Mesendoderm (in vitro differentiated cells): Measurements from ENCODE around the gene DGKH.
"Not testable (repeated sequence)": the region's sequence is repeated elsewhere in the genome, so short reads cannot be mapped to it uniquely, and the experiment has no call there.

Source experiments
- DNase-seq: peaks from one replicate; pipeline ENCODE4 v3.0.0; 2013
- H2AK5ac ChIP-seq: 2 replicates; pipeline ENCODE4 v1.6.1; 2013; ENCODE audit warnings: low read length, inconsistent platforms
- H2BK120ac ChIP-seq: 2 replicates; pipeline ENCODE4 v1.6.1; 2013; ENCODE audit warnings: low read depth, mild to moderate bottlenecking, low read length, moderate library complexity, mixed read lengths
- H2BK15ac ChIP-seq: replicated peaks from 2 replicates; pipeline ENCODE4 v1.6.1; 2013; ENCODE audit warnings: low read depth, mild to moderate bottlenecking, moderate library complexity
- H2BK5ac ChIP-seq: 2 replicates; pipeline ENCODE4 v1.6.1; 2013; ENCODE audit warnings: low read length, inconsistent platforms
- H3K18ac ChIP-seq: 2 replicates; pipeline ENCODE4 v1.6.1; 2013; ENCODE audit warnings: mild to moderate bottlenecking, low read length, mixed read lengths
- H3K23ac ChIP-seq: one replicate; pipeline ENCODE4 v1.6.1; 2013; ENCODE audit warnings: low read length
- H3K27ac ChIP-seq: 2 replicates; pipeline ENCODE4 v1.5.1; 2013; ENCODE audit warnings: low read depth, mild to moderate bottlenecking, inconsistent platforms, low read length, moderate library complexity
- H3K27me3 ChIP-seq: 2 replicates; pipeline ENCODE4 v1.6.1; 2013; ENCODE audit warnings: low read length, control low read depth, mild to moderate bottlenecking, inconsistent platforms; ENCODE audit not compliant: insufficient read depth, poor library complexity
- H3K36me3 ChIP-seq: 2 replicates; pipeline ENCODE4 v1.6.1; 2013; ENCODE audit warnings: low read length, inconsistent platforms; ENCODE audit not compliant: control insufficient read depth, insufficient read depth
- H3K4ac ChIP-seq: one replicate; pipeline ENCODE4 v1.6.1; 2013; ENCODE audit warnings: low read depth, mild to moderate bottlenecking, low read length, moderate library complexity
- H3K4me1 ChIP-seq: 2 replicates; pipeline ENCODE4 v1.6.1; 2013; ENCODE audit warnings: low read depth, low read length, inconsistent platforms; ENCODE audit not compliant: control insufficient read depth
- H3K4me2 ChIP-seq: 2 replicates; pipeline ENCODE4 v1.6.1; 2013; ENCODE audit warnings: low read length
- H3K4me3 ChIP-seq: 2 replicates; pipeline ENCODE4 v1.5.1; 2013; ENCODE audit warnings: mild to moderate bottlenecking, low read length
- H3K56ac ChIP-seq: one replicate; pipeline ENCODE4 v1.6.1; 2013; ENCODE audit warnings: low read length
- H3K79me1 ChIP-seq: 2 replicates; pipeline ENCODE4 v1.6.1; 2013; ENCODE audit warnings: low read length, inconsistent platforms
- H3K79me2 ChIP-seq: 2 replicates; pipeline ENCODE4 v1.6.1; 2013; ENCODE audit warnings: mild to moderate bottlenecking, low read length; ENCODE audit not compliant: control insufficient read depth, insufficient read depth
- H3K9ac ChIP-seq: 2 replicates; pipeline ENCODE4 v1.6.1; 2013; ENCODE audit warnings: low read length, inconsistent platforms
- H4K5ac ChIP-seq: one replicate; pipeline ENCODE4 v1.6.1; 2013; ENCODE audit warnings: low read length
- H4K8ac ChIP-seq: one replicate; pipeline ENCODE4 v1.6.1; 2013; ENCODE audit warnings: low read depth, mild to moderate bottlenecking, control low read depth, low read length, moderate library complexity
- WGBS: extraction: QIAGEN DNeasy Blood & Tissue Kit; methylation state at CpG from one replicate; pipeline ENCODE4 v1.1.7; 2013; ENCODE audit warnings: low lambda C conversion rate, missing lambda C conversion rate; ENCODE audit not compliant: insufficient coverage; ENCODE audit errors: extremely low coverage; 5-methylcytosine and 5-hydroxymethylcytosine counted together

The DGKH gene

DNA sequence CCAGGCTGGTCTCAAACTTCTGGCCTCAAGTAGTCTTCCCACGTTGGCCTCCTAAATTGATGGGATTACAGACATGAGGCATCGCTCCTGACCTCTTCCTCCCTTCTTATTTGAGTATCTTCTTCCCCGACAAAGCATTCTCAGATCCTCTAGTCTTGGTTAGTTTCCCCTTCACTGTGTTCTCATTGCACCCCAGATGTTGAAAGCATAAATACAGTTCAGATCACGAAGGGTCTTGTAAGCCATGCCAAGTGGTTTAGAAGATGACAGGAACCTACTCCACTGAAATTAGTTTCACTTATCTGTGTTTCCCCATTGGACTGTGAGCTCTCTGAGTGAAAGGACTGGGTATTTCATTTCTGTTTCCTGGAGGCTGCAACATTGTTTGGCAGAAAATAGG lies 100.7 kb downstream of the DGKH start:
- H3K79me1 ChIP-seq, result no peaks in the 10 kb centered on the region
- no peak overlapping the region for H2BK15ac ChIP-seq
- no CpG with 5 or more reads among the region's 4 CpGs for WGBS
- no peak overlapping the region for H3K4me3 ChIP-seq
- no peaks in the 10 kb centered on the region for H3K27me3 ChIP-seq
- H3K56ac ChIP-seq, result no peak overlapping the region
- H3K4ac ChIP-seq, result no peak overlapping the region
- H2AK5ac ChIP-seq, result no peak overlapping the region
- H3K79me2 ChIP-seq, result no peaks in the 10 kb centered on the region
- no peaks in the 10 kb centered on the region for H3K36me3 ChIP-seq
- H3K23ac ChIP-seq, result no peak overlapping the region
- no peak overlapping the region for H3K27ac ChIP-seq
- no peak overlapping the region for H2BK120ac ChIP-seq
- H3K18ac ChIP-seq, result no peak overlapping the region
- no peak overlapping the region for H3K4me2 ChIP-seq
- H3K4me1 ChIP-seq, result no peaks in the 10 kb centered on the region
- no peak overlapping the region for H4K8ac ChIP-seq
- no peak for DNase-seq
- H2BK5ac ChIP-seq, result no peak overlapping the region
- no peak overlapping the region for H4K5ac ChIP-seq
- no peak overlapping the region for H3K9ac ChIP-seq

DNA sequence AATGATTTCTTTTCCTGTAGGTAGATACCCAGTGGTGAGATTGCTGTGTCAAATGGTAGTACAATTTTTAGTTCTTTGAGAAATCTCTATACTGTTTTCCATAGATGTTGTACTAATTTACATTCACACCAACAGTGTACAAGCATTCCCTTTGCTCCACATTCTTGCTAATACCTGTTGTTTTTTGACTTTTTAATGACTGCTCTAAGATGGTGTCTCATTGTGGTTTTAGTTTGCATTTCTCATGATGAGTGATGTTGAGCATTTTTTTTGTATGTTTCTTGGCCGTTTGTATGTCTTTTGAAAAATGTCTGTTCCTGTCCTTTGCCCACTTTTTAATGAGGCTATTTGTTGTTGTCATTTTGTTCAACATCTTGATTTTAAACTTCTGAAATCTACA lies 103.3 kb downstream of the DGKH start:
- Histone ChIP-seq H3K56ac (no peak overlapping the region), H3K27me3 (no peaks in the 10 kb centered on the region), H2BK120ac (no peak overlapping the region), H3K79me2 (no peaks in the 10 kb centered on the region), H3K27ac (no peak overlapping the region), H2BK15ac (no peak overlapping the region), H3K4me1 (no peaks in the 10 kb centered on the region), H3K4me2 (no peak overlapping the region), H3K4ac (no peak overlapping the region), H3K4me3 (no peak overlapping the region), H4K5ac (no peak overlapping the region), H3K9ac (no peak overlapping the region), H3K79me1 (no peaks in the 10 kb centered on the region), H3K23ac (no peak overlapping the region), H2AK5ac (no peak overlapping the region), H2BK5ac (no peak overlapping the region), H3K18ac (no peak overlapping the region), H3K36me3 (no peaks in the 10 kb centered on the region), H4K8ac (no peak overlapping the region)
- DNase-seq, result no peak
- WGBS, result no CpG with 5 or more reads among the region's 1 CpG

DNA sequence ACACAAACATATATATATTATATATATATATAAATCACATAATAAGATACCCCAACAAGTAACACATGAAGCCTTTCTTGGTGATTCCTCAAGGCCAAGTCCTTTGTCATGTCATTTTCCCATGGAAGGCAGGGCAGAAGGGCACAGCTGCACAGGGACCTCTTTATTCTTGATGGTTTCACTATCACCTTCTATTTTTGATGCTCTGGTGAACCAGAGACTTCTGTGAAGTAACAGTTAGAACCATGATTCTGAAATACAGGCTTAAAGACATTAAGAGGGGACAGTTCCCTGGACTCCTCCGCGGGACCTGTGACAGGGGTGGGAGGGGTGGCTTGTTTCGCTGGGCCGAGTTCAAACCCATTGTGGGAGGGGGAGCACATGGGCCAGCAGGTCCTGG lies 104.0 kb downstream of the DGKH start:
- H3K18ac ChIP-seq, result no peak overlapping the region
- H2BK5ac ChIP-seq, result no peak overlapping the region
- H2AK5ac ChIP-seq, result no peak overlapping the region
- H3K4me2 ChIP-seq, result no peak overlapping the region
- H4K5ac ChIP-seq, result no peak overlapping the region
- no peak overlapping the region for H3K23ac ChIP-seq
- H2BK120ac ChIP-seq, result no peak overlapping the region
- no peaks in the 10 kb centered on the region for H3K79me2 ChIP-seq
- H3K27ac ChIP-seq, result no peak overlapping the region
- DNase-seq, result no peak
- no peak overlapping the region for H3K56ac ChIP-seq
- no peaks in the 10 kb centered on the region for H3K4me1 ChIP-seq
- no peaks in the 10 kb centered on the region for H3K27me3 ChIP-seq
- no peak overlapping the region for H2BK15ac ChIP-seq
- no peak overlapping the region for H3K4ac ChIP-seq
- no CpG with 5 or more reads among the region's 4 CpGs for WGBS
- H3K4me3 ChIP-seq, result no peak overlapping the region
- H3K79me1 ChIP-seq, result no peaks in the 10 kb centered on the region
- no peak overlapping the region for H4K8ac ChIP-seq
- no peaks in the 10 kb centered on the region for H3K36me3 ChIP-seq
- H3K9ac ChIP-seq, result no peak overlapping the region

DNA sequence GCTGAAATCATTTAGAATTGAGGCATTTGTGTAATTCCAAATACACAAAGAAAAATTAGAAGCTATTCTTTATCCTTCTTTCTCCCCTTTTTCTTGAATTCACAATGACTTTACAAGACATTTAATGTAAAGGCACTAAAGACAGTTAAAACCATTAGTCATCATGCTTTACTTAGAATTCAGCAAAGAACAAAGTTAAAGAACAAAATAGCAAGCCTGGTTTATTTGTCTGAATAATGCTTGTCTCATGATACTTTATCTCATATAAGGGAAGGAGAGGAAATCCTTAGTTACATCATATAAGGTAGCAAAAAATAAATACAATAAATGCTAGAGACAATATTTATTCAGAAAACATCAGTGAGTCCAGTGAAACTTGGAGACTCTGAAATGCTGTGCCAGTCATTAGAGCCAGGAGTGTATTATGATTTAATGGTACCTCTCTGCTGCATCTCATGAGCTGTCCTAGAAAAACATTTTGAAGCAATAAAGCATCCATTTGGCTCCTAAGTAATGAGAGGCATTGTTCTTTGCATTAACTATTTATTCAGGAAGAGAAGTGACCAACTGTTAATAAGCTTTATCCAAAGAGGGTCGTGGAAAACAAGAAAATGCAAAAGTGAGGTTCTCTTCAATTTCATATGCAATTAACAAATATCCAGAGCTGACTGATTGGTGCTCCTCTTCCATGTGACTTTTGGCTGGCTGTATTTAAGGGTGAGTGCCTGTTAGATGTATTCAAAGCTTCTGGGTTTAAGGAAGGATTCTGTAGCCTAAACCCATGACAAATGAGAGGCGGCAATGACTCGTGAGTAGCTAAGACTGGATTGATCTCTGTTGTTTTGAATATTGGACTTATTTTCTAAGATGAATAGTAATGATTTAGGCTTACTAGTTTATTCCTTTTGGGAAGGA lies 105.0 kb downstream of the DGKH start:
- WGBS, result no CpG with 5 or more reads among the region's 3 CpGs

DNA sequence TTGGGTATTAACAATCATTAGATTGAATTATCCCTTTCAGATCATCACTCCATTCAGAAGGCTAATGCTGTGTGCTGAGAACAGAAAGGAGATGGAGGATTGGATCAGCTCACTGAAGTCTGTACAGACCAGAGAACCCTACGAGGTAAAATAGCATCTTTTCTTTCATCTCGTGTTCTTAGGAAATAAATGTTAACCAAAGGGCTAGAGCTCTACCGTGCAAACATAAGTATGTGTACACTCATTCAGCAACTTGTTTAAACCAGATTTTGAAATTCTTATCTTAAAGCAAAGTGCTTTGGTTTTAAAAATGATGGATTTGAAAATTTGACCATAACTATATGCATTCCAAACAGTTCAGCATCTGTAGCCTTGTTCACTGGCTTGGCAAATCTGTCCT lies 106.8 kb downstream of the DGKH start:
- no peaks in the 10 kb centered on the region for H3K79me1 ChIP-seq
- no peak overlapping the region for H3K18ac ChIP-seq
- no peak overlapping the region for H2AK5ac ChIP-seq
- H3K4me1 ChIP-seq, result no peaks in the 10 kb centered on the region
- no peak for DNase-seq
- no peak overlapping the region for H3K9ac ChIP-seq
- H4K5ac ChIP-seq, result no peak overlapping the region
- no peaks in the 10 kb centered on the region for H3K27me3 ChIP-seq
- H3K79me2 ChIP-seq, result no peaks in the 10 kb centered on the region
- H3K4me3 ChIP-seq, result no peak overlapping the region
- no peak overlapping the region for H3K56ac ChIP-seq
- no CpG with 5 or more reads among the region's 3 CpGs for WGBS
- no peak overlapping the region for H3K23ac ChIP-seq
- H3K27ac ChIP-seq, result no peak overlapping the region
- no peak overlapping the region for H3K4ac ChIP-seq
- no peak overlapping the region for H2BK15ac ChIP-seq
- H3K36me3 ChIP-seq, result no peaks in the 10 kb centered on the region
- no peak overlapping the region for H2BK120ac ChIP-seq
- H3K4me2 ChIP-seq, result no peak overlapping the region
- H2BK5ac ChIP-seq, result no peak overlapping the region
- H4K8ac ChIP-seq, result no peak overlapping the region

More for the DNA sequence above, 105.0 kb downstream of the DGKH start:
- H3K23ac ChIP-seq, result no peak overlapping the region
- no peak overlapping the region for H3K4ac ChIP-seq
- H2BK15ac ChIP-seq, result no peak overlapping the region
- H3K4me3 ChIP-seq, result no peak overlapping the region
- DNase-seq, result no peak
- H3K27ac ChIP-seq, result no peak overlapping the region
- no peaks in the 10 kb centered on the region for H3K79me2 ChIP-seq
- no peak overlapping the region for H3K18ac ChIP-seq
- no peaks in the 10 kb centered on the region for H3K4me1 ChIP-seq
- no peak overlapping the region for H3K56ac ChIP-seq
- H2AK5ac ChIP-seq, result no peak overlapping the region
- H3K27me3 ChIP-seq, result no peaks in the 10 kb centered on the region
- no peak overlapping the region for H4K8ac ChIP-seq
- no peak overlapping the region for H2BK120ac ChIP-seq
- H3K4me2 ChIP-seq, result no peak overlapping the region
- no peak overlapping the region for H3K9ac ChIP-seq
- H3K79me1 ChIP-seq, result no peaks in the 10 kb centered on the region
- H2BK5ac ChIP-seq, result no peak overlapping the region
- H4K5ac ChIP-seq, result no peak overlapping the region
- no peaks in the 10 kb centered on the region for H3K36me3 ChIP-seq

DNA sequence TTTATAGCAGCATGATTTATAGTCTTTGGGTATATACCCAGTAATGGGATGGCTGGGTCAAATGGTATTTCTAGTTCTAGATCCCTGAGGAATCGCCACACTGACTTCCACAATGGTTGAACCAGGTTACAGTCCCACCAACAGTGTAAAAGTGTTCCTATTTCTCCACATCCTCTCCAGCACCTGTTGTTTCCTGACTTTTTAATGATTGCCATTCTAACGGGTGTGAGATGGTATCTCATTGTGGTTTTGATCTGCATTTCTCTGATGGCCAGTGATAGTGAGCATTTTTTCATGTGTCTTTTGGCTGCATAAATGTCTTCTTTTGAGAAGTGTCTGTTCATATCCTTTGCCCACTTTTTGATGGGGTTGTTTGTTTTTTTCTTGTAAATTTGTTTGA lies 114.9 kb downstream of the DGKH start:
- not testable (repeated sequence) for H4K8ac ChIP-seq, H3K4me2 ChIP-seq, H3K79me2 ChIP-seq, H3K23ac ChIP-seq, H2BK15ac ChIP-seq, H4K5ac ChIP-seq, H3K9ac ChIP-seq, H3K36me3 ChIP-seq, H3K4me1 ChIP-seq, DNase-seq, H3K4me3 ChIP-seq, H2BK120ac ChIP-seq, H3K27me3 ChIP-seq, H3K56ac ChIP-seq, H3K18ac ChIP-seq, H3K27ac ChIP-seq, H3K79me1 ChIP-seq, H3K4ac ChIP-seq, H2BK5ac ChIP-seq, H2AK5ac ChIP-seq
- no CpG with 5 or more reads among the region's 2 CpGs for WGBS
